Measurements from ENCODE around the gene PRKCA. TPM values are rescaled to one million over a fixed set of nuclear protein-coding genes. Genes with fewer than 3 reads are reported as not detected.

PRKCA gene
- total RNA-seq, 1 experiment from 2014 or later = 20.7 TPM

GRCh38 chr17:66655461-66655860 is 353.0 kb downstream of the PRKCA start:
- H3K4me1 Mint-ChIP-seq (ENCODE audit: insufficient read depth, unreplicated experiment) = peaks cover 33% of the 10 kb centered on the region
- intact Hi-C loops (cut with micrococcal nuclease) = no loop called here
- no peak for DNase-seq (ENCODE audit: unreplicated experiment)
- H3K27me3 Mint-ChIP-seq (ENCODE audit: insufficient read depth, unreplicated experiment) = no peaks in the 10 kb centered on the region
- no peak overlapping the region for H3K4me3 Mint-ChIP-seq (ENCODE audit: unreplicated experiment)
- H3K27ac Mint-ChIP-seq (ENCODE audit: low read depth, unreplicated experiment) = peak overlapping the region; percentile 28
- ChIA-PET POLR2A (interaction anchor here (0.8 to 2.2 kb wide), 2 partner anchors 21 to 349 kb away, joined by 4 to 13 read pairs; no protein-coding TSS in a partner anchor), CTCF (interaction anchor here (0.5 to 1.4 kb wide), 3 partner anchors 19 to 259 kb away, joined by 3 to 4 read pairs (median 3); no protein-coding TSS in a partner anchor)
- no peak for TF ChIP-seq CTCF (IDR thresholded peaks at IDR 0.05; ENCODE audit: unreplicated experiment)
- peaks cover 7% of the 10 kb centered on the region for H3K36me3 Mint-ChIP-seq (ENCODE audit: insufficient read depth, unreplicated experiment)
- no peaks in the 10 kb centered on the region for H3K9me3 Mint-ChIP-seq (ENCODE audit: unreplicated experiment)
- BruUV-seq (replicated peaks) = no TSS peak

GRCh38 chr17:66655861-66656260 is 353.4 kb downstream of the PRKCA start:
- intact Hi-C loops (cut with micrococcal nuclease) = no loop called here
- H3K36me3 Mint-ChIP-seq (ENCODE audit: insufficient read depth, unreplicated experiment) = peaks cover 7% of the 10 kb centered on the region
- H3K27me3 Mint-ChIP-seq (ENCODE audit: insufficient read depth, unreplicated experiment) = no peaks in the 10 kb centered on the region
- no peak overlapping the region for H3K4me3 Mint-ChIP-seq (ENCODE audit: unreplicated experiment)
- no TSS peak for BruUV-seq (replicated peaks)
- ChIA-PET CTCF (interaction anchor here (0.5 to 1.4 kb wide), 2 partner anchors 20 to 259 kb away, joined by 3 to 4 read pairs; no protein-coding TSS in a partner anchor), POLR2A (interaction anchor here (0.8 to 2.2 kb wide), 2 partner anchors 21 to 349 kb away, joined by 4 to 13 read pairs; no protein-coding TSS in a partner anchor)
- H3K27ac Mint-ChIP-seq (ENCODE audit: low read depth, unreplicated experiment) = peak overlapping the region; percentile 28
- peak; percentile 79 for DNase-seq (ENCODE audit: unreplicated experiment)
- no peaks in the 10 kb centered on the region for H3K9me3 Mint-ChIP-seq (ENCODE audit: unreplicated experiment)
- no peak for TF ChIP-seq CTCF (IDR thresholded peaks at IDR 0.05; ENCODE audit: unreplicated experiment)
- peaks cover 33% of the 10 kb centered on the region for H3K4me1 Mint-ChIP-seq (ENCODE audit: insufficient read depth, unreplicated experiment)

GRCh38 chr17:66661411-66662256 is 359.2 kb downstream of the PRKCA start:
- no peak for TF ChIP-seq CTCF (IDR thresholded peaks at IDR 0.05; ENCODE audit: unreplicated experiment)
- CTCF ChIA-PET = interaction anchor here (0.7 to 1.6 kb wide), 5 partner anchors 8 to 1868 kb away, joined by 3 to 6 read pairs (median 3); no protein-coding TSS in a partner anchor
- intact Hi-C loops (cut with micrococcal nuclease) = no loop called here
- Mint-ChIP-seq H3K9me3 (ENCODE audit: unreplicated experiment) (no peaks in the 10 kb centered on the region), H3K4me3 (ENCODE audit: unreplicated experiment) (no peak overlapping the region), H3K27me3 (ENCODE audit: insufficient read depth, unreplicated experiment) (no peaks in the 10 kb centered on the region), H3K4me1 (ENCODE audit: insufficient read depth, unreplicated experiment) (peaks cover 17% of the 10 kb centered on the region), H3K36me3 (ENCODE audit: insufficient read depth, unreplicated experiment) (no peaks in the 10 kb centered on the region), H3K27ac (ENCODE audit: low read depth, unreplicated experiment) (peak overlapping the region; percentile 76)
- peak; percentile 98 for DNase-seq (ENCODE audit: unreplicated experiment)
- POLR2A ChIA-PET = interaction anchor here (0.6 to 3.1 kb wide), 4 partner anchors 8 to 415 kb away, joined by 3 to 39 read pairs (median 7); no protein-coding TSS in a partner anchor
- no TSS peak for BruUV-seq (replicated peaks)

- intact Hi-C loops (cut with micrococcal nuclease) = no loop called here
- H3K27ac Mint-ChIP-seq (ENCODE audit: low read depth, unreplicated experiment) = peak overlapping the region; percentile 76
- no peak overlapping the region for H3K4me3 Mint-ChIP-seq (ENCODE audit: unreplicated experiment)
- DNase-seq (ENCODE audit: unreplicated experiment) = no peak
- H3K27me3 Mint-ChIP-seq (ENCODE audit: insufficient read depth, unreplicated experiment) = no peaks in the 10 kb centered on the region
- BruUV-seq (replicated peaks) = no TSS peak
- H3K36me3 Mint-ChIP-seq (ENCODE audit: insufficient read depth, unreplicated experiment) = no peaks in the 10 kb centered on the region
- CTCF ChIA-PET = interaction anchor here (0.5 to 1.9 kb wide), 6 partner anchors 9 to 462 kb away, joined by 3 to 8 read pairs (median 6); no protein-coding TSS in a partner anchor
- no peak for TF ChIP-seq CTCF (IDR thresholded peaks at IDR 0.05; ENCODE audit: unreplicated experiment)
- POLR2A ChIA-PET = interaction anchor here (1.1 to 3.1 kb wide), 4 partner anchors 9 to 18 kb away, joined by 3 to 39 read pairs (median 4); no protein-coding TSS in a partner anchor
- no peaks in the 10 kb centered on the region for H3K9me3 Mint-ChIP-seq (ENCODE audit: unreplicated experiment)
- peaks cover 17% of the 10 kb centered on the region for H3K4me1 Mint-ChIP-seq (ENCODE audit: insufficient read depth, unreplicated experiment)
Measured at GRCh38 chr17:66662496-66662895, 360.1 kb downstream of the PRKCA start.

Measured in MCF 10A (cell line).